CD4-positive, alpha-beta T cell treated with Interferon gamma for 1 hour (primary cell): ENCODE results near the gene UBE2J2.

Experiments used
- DNase-seq: peaks from one replicate; pipeline ENCODE4 v3.0.0-alpha.2; 2020

The UBE2J2 gene

DNA sequence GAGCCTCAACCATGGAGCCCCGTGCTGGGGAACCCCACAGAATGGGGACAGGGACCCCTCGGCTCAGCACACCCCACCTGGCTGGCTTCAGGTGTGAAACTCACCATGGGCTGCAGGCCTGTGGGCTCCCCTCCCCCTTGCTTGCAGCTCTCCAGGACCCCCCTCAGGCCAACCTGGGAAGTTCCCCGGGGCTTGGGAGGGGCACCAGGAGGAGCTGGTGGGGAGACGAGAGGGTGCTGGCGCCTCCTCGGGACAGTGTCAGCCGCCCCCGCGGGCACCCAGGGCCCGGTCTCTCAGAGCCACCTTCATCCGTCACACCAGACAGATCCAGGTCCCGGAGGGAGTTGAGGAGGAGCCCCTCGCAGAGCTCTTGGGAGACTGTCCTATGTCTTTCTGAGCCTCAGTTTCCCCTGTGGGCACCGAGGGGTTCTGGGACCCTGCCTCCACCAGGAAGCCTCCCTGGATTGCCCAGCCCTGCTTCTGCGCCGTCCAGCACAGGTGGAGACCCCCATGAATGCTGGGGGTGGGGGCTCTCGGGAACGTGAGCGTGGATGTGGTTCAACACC, 66.6 kb downstream of the UBE2J2 start:
- DNase-seq, result no peak

DNA sequence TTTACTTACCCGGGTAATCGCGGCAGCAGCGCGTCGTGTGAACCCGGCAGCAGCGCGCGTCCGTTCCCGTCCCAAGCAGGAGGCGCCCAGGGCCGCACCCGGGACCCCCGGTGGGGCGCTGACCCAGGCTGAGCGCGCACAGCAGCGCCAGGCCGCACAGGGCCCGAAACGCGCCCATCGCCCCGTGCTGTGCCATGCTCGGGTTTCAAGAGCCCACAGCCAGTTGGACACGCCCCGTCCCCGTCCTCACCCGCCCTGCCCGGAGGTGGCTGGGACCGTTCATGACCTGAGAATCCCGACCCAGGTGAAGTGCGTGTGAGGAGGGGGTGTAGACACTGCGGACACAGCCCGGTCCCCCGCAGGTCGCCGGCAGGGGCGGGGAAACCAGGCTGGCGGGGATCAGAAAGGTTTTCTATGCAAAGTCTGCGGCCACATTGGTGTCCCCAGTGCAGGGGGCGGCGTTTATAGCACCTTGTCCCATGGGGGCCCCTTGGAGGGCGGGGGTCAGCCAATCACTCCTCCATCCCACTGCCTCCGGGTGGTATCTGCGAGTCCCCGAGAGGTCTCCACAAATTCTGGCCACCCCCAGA, 67.2 kb downstream of the UBE2J2 start, which contains the start of gene TNFRSF18:
TSS of gene TNFRSF18 (minus strand) at position 217 of the 590 bp plus-strand sequence. CDS start at position 196, 21 bp downstream.
- peak; percentile 39 for DNase-seq

DNA sequence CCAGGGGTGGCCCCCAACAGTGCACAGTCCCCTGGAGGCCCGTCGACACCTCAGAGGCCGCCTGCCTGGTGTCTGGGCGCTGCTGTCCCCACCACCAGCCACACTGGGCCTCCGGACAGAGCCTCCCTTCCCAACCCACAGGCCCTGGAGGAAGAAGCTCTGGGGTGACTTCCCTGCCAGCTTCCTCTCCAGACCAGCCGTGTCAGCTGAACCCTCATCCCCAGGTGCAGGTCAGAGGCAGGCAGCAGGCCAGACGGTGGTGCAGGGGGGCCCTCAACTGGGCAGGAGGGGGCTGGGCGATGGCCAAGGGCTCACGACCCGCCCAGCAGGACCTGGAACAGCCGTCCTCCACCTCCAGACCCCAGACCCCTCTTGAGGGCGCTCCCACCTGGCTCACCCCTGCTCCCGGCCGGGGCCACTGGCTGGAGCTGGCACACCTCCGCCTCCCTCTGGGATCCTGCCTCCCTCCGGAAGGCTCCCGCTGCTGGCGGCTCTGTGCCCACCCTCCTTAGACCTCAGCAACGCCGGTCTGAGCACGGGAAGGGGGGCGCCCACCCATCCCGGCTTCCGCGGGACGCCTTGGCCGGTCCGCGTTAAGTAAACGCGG, 67.8 kb downstream of the UBE2J2 start:
- no peak for DNase-seq

DNA sequence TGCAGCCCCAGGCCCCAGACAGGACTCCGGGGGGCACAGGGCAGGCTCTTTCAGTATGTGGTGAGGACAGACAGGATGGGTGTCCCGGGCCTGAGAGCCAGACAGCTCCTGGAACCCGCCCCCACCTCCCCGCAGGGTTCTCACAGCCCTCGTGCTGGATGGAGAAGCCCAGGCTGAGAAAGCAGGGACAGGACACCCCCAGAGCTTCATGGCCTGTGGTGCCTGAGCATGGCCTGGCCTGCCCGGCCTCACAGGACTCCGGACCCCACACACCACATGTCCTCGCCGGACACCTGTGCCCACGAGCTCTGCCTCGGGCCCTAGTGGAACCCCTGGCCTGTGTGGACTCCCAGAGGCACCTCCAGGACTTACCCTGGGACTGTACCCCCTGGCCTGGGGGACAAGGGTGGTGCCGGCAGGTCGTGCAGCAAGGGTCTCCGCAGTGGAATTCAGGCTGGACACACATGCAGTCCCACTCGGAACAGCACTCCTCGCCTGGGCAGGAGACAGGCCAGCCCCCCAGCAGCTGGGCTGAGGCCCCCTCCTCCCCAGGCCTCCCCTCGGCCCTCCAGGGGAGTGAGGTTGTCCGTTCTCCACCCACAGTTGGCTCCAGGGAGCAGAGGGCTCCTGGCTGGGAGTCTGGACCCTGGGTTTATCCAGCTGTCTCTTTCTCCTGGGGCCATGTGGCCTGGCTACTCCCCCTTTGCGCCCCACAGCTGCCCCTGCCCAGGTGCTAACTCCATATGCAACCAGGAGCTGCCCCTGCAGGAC, 68.5 kb downstream of the UBE2J2 start:
- no peak for DNase-seq

DNA sequence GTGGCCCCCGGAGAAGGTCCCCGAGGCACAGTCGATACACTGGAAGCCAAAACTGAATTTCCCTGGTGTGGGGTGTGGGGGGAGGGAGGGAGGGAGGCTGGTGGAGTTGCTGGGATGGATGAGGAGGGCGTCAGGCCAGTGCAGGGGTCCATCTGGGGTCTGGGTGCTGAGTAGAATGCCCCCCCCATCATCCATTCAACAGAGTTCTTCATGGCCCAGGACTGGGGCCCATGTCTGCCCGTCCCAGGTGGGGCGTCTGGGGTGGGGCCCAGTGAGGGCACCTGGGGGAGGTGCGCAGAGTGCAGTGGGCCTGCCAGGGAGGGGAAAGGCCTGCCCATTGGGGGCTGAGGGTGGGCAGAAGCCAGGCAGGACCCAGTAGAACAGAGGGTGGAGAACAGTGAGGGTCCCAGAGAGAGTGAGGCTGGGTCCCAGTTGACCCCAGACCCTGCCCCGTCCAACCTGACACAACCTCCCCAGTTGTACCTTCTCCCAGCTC, 69.2 kb downstream of the UBE2J2 start:
- no peak for DNase-seq
